ENCODE measurements around the gene CST5. TPM values are rescaled to one million over a fixed set of nuclear protein-coding genes. Genes with fewer than 3 reads are reported as not detected.

Gene CST5
- total RNA-seq, 1 donor from 2014 or later = not detected

DNA sequence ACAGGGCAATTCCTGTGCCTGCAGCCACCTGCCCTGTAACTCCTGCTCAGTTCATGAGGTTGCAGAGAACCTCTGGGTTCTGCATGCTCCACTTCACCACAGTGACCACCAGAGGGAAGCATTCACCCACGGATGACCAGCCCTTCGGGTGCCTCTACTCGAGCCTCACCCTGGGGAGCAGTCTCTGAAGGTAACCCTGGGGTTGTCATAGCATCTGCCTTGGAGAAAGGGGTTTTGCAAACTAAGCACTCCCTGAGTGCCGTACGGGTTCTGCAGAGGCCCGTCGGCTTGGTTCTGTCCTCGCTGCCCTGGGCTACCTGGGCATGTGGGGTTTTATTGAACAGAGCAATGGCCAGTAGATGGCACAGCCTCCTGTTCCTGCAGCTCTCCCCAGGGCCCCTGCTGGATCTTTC, 10.2 kb upstream of the CST5 start:
- no peak overlapping the region for H3K27ac ChIP-seq

GRCh38 chr20:23887856-23888255, 8.3 kb upstream of the CST5 start:
- H3K4me3 ChIP-seq = no peak overlapping the region
- H3K27me3 ChIP-seq = no peaks in the 10 kb centered on the region
- Mint-ChIP-seq H3K4me3 (no peak overlapping the region), H3K27ac (no peak overlapping the region), H3K36me3 (no peaks in the 10 kb centered on the region), H3K9me3 (no peaks in the 10 kb centered on the region), H3K27me3 (ENCODE audit: insufficient read depth, low read depth) (peaks cover 2% of the 10 kb centered on the region), H3K4me1 (no peaks in the 10 kb centered on the region)
- H3K36me3 ChIP-seq = no peaks in the 10 kb centered on the region
- no peak for DNase-seq (ENCODE audit: low spot score)
- H3K9ac ChIP-seq = no peak overlapping the region
- H3K4me2 ChIP-seq = no peak overlapping the region
- H3K9me3 ChIP-seq (ENCODE audit: low read depth) = no peaks in the 10 kb centered on the region
- no peaks in the 10 kb centered on the region for H3K4me1 ChIP-seq
- no peak for TF ChIP-seq EZH2phosphoT487 (IDR thresholded peaks at IDR 0.05)
- TF ChIP-seq EZH2 (IDR thresholded peaks at IDR 0.05) = no peak
- no peak for TF ChIP-seq CTCF (IDR thresholded peaks at IDR 0.05)
- H3K27ac ChIP-seq = no peak overlapping the region
- H2AFZ ChIP-seq (replicated peaks) = no peak overlapping the region
- no peaks in the 10 kb centered on the region for H3F3A ChIP-seq (ENCODE audit: low read depth)
- H3K79me2 ChIP-seq (ENCODE audit: low read depth) = no peaks in the 10 kb centered on the region
- no peaks in the 10 kb centered on the region for H4K20me1 ChIP-seq (ENCODE audit: low read depth)

More for the DNA sequence above, 10.2 kb upstream of the CST5 start:
- Mint-ChIP-seq H3K4me3 (no peak overlapping the region), H3K27me3 (ENCODE audit: insufficient read depth, low read depth) (peaks cover 2% of the 10 kb centered on the region), H3K27ac (no peak overlapping the region), H3K36me3 (no peaks in the 10 kb centered on the region), H3K9me3 (no peaks in the 10 kb centered on the region), H3K4me1 (no peaks in the 10 kb centered on the region)
- Histone ChIP-seq H3K4me3 (no peak overlapping the region), H3K4me1 (no peaks in the 10 kb centered on the region), H3K36me3 (no peaks in the 10 kb centered on the region), H3K9me3 (ENCODE audit: low read depth) (no peaks in the 10 kb centered on the region), H4K20me1 (ENCODE audit: low read depth) (no peaks in the 10 kb centered on the region), H3K4me2 (no peak overlapping the region), H3K9ac (no peak overlapping the region), H3F3A (ENCODE audit: low read depth) (no peaks in the 10 kb centered on the region), H2AFZ (replicated peaks) (peak overlapping the region; percentile 83), H3K27me3 (no peaks in the 10 kb centered on the region), H3K79me2 (ENCODE audit: low read depth) (no peaks in the 10 kb centered on the region)
- no peak for TF ChIP-seq EZH2phosphoT487 (IDR thresholded peaks at IDR 0.05)
- TF ChIP-seq EZH2 (IDR thresholded peaks at IDR 0.05) = no peak
- peak; percentile 87 for TF ChIP-seq CTCF (IDR thresholded peaks at IDR 0.05)
- peak; percentile 78 for DNase-seq (ENCODE audit: low spot score)

DNA sequence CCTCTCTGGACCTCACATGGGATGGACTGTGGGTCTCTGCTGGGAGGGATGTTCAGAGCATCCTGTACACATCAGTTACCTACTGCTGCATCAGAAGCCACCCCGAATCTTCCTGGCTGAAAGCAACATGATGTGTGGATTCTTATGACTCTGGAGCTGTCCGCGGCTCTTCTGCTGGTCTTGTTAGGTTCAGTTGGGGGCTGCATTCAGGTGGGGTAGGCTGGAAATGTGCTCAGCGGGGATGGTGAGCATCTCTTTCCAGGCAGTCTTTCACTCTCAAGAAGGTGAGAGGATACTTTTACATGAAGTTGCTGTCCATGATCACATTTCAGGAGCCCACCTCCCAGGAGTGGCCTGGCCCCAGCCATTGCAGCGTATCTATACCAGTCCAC, 5.2 kb upstream of the CST5 start:
- H2AFZ ChIP-seq (replicated peaks) = no peak overlapping the region
- H3K27ac Mint-ChIP-seq = no peak overlapping the region
- no peaks in the 10 kb centered on the region for H3K4me1 Mint-ChIP-seq
- no peak overlapping the region for H3K4me2 ChIP-seq
- no peak for TF ChIP-seq CTCF (IDR thresholded peaks at IDR 0.05)
- TF ChIP-seq EZH2phosphoT487 (IDR thresholded peaks at IDR 0.05) = no peak
- no peak for TF ChIP-seq EZH2 (IDR thresholded peaks at IDR 0.05)
- H3K79me2 ChIP-seq (ENCODE audit: low read depth) = no peaks in the 10 kb centered on the region
- no peaks in the 10 kb centered on the region for H4K20me1 ChIP-seq (ENCODE audit: low read depth)
- H3F3A ChIP-seq (ENCODE audit: low read depth) = no peaks in the 10 kb centered on the region
- H3K27ac ChIP-seq = no peak overlapping the region
- H3K4me3 ChIP-seq = no peak overlapping the region
- no peaks in the 10 kb centered on the region for H3K27me3 ChIP-seq
- H3K4me1 ChIP-seq = no peaks in the 10 kb centered on the region
- no peaks in the 10 kb centered on the region for H3K9me3 ChIP-seq (ENCODE audit: low read depth)
- no peak overlapping the region for H3K9ac ChIP-seq
- H3K4me3 Mint-ChIP-seq = no peak overlapping the region
- no peaks in the 10 kb centered on the region for H3K36me3 Mint-ChIP-seq
- H3K9me3 Mint-ChIP-seq = no peaks in the 10 kb centered on the region
- no peak for DNase-seq (ENCODE audit: low spot score)
- peaks cover 4% of the 10 kb centered on the region for H3K27me3 Mint-ChIP-seq (ENCODE audit: insufficient read depth, low read depth)
- no peaks in the 10 kb centered on the region for H3K36me3 ChIP-seq

Measured in neural progenitor cell (in vitro differentiated cells).